Testis (tissue), 3 donors: ENCODE data around the gene HS1BP3. TPM values are rescaled to one million over a fixed set of nuclear protein-coding genes. Genes with fewer than 3 reads are reported as not detected.

Experiments
- DNase-seq: peaks from one replicate; pipeline ENCODE4 v3.0.0-alpha.2; 2019
- H3K27ac ChIP-seq, 2 donors: fragments of 200-600 bp; sonication (generic); one replicate each; pipeline ENCODE4 v1.5.1; 2019
- H3K27me3 ChIP-seq: fragments of 200-600 bp; sonication (generic); one replicate; pipeline ENCODE4 v1.5.1; 2019
- H3K36me3 ChIP-seq: fragments of 200-600 bp; sonication (generic); one replicate; pipeline ENCODE4 v1.5.1; 2017; ENCODE audit warnings: low read depth; ENCODE audit errors: missing control alignments
- H3K4me1 ChIP-seq: fragments of 200-600 bp; sonication (generic); one replicate; pipeline ENCODE4 v1.5.1; 2019
- H3K4me3 ChIP-seq, 2 donors: fragments of 200-600 bp; sonication (generic); one replicate each; pipeline ENCODE4 v1.5.1; 2017 to 2019
- H3K9me3 ChIP-seq: fragments of 200-600 bp; sonication (generic); one replicate; pipeline ENCODE4 v1.5.1; 2017
- POLR2A ChIP-seq: fragments of 450-650 bp; IDR thresholded peaks from one replicate; pipeline ENCODE4 v1.6.1; 2017; ENCODE audit warnings: antibody characterized with exemption, mild to moderate bottlenecking, moderate library complexity
- WGBS, 2 donors: methylation state at CpG; one replicate each; pipeline ENCODE4 v1.1.5; 2018; 5-methylcytosine and 5-hydroxymethylcytosine counted together
- intact Hi-C: fragments of 100-400 bp; cut with DNase I; formaldehyde crosslinking; loops from one replicate; pipeline ENCODE4 v1.15.1; 2023; ENCODE audit warnings: low total_unique reads
- polyA plus RNA-seq: library from polyadenylated mRNA; stranded (reverse); fragments of 350-450 nt; fragmentation: Illumina TruSeq; extraction: RNeasy Lipid Tissue Mini Kit (QIAGEN cat#74804); gene quantifications from one replicate; pipeline ENCODE4 v1.2.3, GENCODE V29; 2014; ENCODE audit warnings: low read depth, low replicate concordance; ENCODE audit not compliant: insufficient read depth
- total RNA-seq, 2 donors: library from RNA; depleted of rRNA; stranded (reverse); fragments of >200 nt; gene quantifications; one replicate each; pipeline ENCODE4 v1.2.3, GENCODE V29; 2016
- TF ChIP-seq, protein P1 (sequence below), 3 experiments: fragments of 450-650 bp in 2 of 3; fragments of 200-600 bp in 1 of 3; sonication (generic) in 1 of 3; IDR thresholded peaks; one replicate each; pipeline ENCODE4 v1.5.1; 2016 to 2019; ENCODE audit warnings: antibody characterized with exemption in 3 of 3, mild to moderate bottlenecking in 2 of 3, moderate library complexity in 1 of 3

HS1BP3 gene
- total and polyA plus RNA-seq, 3 donors from 2014 or later = 23.5 to 31.6 (median 25.0) TPM

DNA sequence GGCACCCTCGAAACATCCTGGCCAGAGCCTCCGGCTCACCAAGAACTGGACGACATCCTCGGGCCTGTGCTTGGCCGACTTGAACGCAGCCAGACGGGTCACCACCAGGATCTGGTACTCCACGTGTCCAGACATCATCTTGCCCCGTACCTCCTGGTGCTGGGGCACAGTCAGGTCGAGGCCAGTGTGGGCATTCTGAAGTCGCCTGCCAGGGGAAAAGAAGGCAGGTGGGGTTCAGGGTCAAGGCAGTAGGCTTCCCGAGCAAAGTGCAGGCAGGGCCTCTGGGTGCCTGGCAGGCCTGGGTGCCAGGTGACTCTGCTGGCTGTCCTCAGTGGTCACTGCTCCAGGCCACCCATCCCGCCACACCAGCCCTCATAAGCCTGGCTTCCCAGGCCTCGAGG lies 5.6 kb downstream of the HS1BP3 start:
- TF ChIP-seq POLR2A = no peak
- TF ChIP-seq, protein P1, sequence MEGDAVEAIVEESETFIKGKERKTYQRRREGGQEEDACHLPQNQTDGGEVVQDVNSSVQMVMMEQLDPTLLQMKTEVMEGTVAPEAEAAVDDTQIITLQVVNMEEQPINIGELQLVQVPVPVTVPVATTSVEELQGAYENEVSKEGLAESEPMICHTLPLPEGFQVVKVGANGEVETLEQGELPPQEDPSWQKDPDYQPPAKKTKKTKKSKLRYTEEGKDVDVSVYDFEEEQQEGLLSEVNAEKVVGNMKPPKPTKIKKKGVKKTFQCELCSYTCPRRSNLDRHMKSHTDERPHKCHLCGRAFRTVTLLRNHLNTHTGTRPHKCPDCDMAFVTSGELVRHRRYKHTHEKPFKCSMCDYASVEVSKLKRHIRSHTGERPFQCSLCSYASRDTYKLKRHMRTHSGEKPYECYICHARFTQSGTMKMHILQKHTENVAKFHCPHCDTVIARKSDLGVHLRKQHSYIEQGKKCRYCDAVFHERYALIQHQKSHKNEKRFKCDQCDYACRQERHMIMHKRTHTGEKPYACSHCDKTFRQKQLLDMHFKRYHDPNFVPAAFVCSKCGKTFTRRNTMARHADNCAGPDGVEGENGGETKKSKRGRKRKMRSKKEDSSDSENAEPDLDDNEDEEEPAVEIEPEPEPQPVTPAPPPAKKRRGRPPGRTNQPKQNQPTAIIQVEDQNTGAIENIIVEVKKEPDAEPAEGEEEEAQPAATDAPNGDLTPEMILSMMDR (IDR thresholded peaks at IDR 0.05) = no peak
- H3K36me3 ChIP-seq = no peaks in the 10 kb centered on the region
- H3K9me3 ChIP-seq = no peaks in the 10 kb centered on the region
- H3K27me3 ChIP-seq = no peaks in the 10 kb centered on the region
- H3K27ac ChIP-seq = no peak overlapping the region
- 89% methylated on average over 14 of the region's 14 CpGs; no CpG with 5 or more reads in 1 of the 2 donors for WGBS, 2 donors
- H3K4me3 ChIP-seq = no peak overlapping the region
- peaks cover 19% of the 10 kb centered on the region for H3K4me1 ChIP-seq
- DNase-seq = no peak
- intact Hi-C loops = no loop called here

DNA sequence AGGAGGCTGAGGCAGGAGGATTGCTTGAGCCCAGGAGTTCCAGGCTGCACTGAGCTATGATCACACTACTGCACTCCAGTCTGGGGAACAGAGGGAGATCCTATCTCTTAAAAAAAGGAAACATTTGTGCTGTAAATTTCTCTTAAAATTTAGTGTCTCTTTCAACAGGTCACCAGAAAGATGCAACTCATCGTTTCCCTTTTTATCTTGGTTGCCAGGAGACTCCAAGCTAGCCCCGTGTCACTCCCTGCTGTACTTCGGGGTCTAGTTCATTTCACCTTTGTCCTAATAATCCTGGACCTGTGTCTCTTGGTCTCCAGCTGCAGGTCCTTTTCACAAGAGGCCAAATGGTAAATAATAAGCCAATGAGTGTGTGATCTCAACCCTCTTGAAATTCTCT lies 7.1 kb downstream of the HS1BP3 start:
- H3K4me3 ChIP-seq = no peak overlapping the region
- 64 to 75% methylated on average over 3 of the region's 3 CpGs for WGBS, 2 donors
- H3K36me3 ChIP-seq = no peaks in the 10 kb centered on the region
- H3K4me1 ChIP-seq = peaks cover 7% of the 10 kb centered on the region
- intact Hi-C loops = no loop called here
- H3K27ac ChIP-seq = no peak overlapping the region
- no peaks in the 10 kb centered on the region for H3K27me3 ChIP-seq
- no peak for DNase-seq
- TF ChIP-seq, protein P1 (IDR thresholded peaks at IDR 0.05) = no peak
- TF ChIP-seq POLR2A = no peak
- H3K9me3 ChIP-seq = no peaks in the 10 kb centered on the region

DNA sequence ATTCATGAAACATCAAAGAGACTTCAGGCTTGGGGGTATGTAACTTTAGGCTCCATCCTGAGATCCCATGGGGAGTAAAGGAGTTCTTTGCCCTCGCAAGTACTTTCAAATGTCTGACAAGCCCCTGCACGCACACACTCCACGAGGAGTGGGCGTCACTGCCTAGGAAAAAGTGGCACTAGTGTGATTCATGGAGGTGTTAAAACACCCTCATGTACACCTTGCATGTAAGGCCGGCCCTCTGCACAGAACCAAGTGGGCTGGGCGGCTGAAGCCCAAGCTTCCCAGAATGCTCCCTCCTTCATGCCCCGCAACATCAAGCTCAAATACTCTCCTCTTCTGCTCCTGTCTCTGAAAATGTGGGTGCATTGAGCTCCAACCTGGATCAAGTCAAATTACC lies 7.8 kb downstream of the HS1BP3 start:
- 89 to 94% methylated on average over 7 of the region's 7 CpGs for WGBS, 2 donors
- Histone ChIP-seq H3K36me3 (no peaks in the 10 kb centered on the region), H3K4me1 (peaks cover 7% of the 10 kb centered on the region), H3K27me3 (no peaks in the 10 kb centered on the region), H3K4me3 (no peak overlapping the region), H3K9me3 (no peaks in the 10 kb centered on the region), H3K27ac (no peak overlapping the region)
- TF ChIP-seq POLR2A = no peak
- TF ChIP-seq, protein P1 (IDR thresholded peaks at IDR 0.05) = no peak
- DNase-seq = no peak
- intact Hi-C loops = no loop called here

DNA sequence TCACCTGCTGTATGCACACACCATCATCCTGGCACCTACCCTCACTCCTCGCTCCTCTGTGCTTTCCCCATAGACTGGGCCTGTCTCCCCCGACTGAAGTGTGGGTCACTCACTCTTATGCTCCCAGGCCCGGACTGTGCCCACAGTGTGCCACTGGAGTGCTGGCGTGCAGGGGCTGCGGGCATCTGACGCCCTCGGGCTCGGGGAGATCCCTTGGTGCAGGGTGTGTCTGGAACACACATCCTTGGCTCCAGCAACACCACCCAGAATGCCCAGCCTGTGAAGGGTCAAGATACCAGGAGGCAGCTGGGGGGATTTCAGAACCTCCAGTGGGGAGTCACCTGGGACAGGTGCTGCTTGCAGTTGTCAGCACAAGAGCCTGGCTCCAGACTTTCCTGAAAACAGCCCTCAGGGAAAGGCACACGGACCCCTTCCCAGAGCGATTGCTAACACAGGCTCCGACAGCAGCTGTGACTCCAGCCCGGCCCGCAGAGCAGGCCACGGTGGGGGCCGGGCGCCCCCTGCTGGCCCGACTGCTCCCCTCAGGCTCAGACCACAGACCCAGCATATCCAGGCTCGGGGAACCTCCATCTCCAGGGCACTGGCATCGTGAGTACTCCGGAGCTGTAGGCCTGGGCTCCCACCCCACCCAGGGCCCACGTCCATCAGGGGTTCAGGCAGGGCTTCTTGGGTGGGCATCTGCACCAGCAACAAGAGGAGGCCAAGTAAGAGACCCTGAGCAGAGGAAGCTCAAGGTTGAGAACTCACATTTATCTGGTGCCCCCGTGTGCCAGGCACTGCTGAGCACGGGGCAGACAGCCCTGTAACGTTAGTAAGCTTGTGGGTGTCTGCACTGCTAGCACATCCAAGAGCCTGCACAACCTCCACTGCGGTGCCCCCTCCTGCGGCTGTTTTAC lies 8.6 kb downstream of the HS1BP3 start:
- Histone ChIP-seq H3K4me1 (peaks cover 7% of the 10 kb centered on the region), H3K27me3 (no peaks in the 10 kb centered on the region), H3K27ac (no peak overlapping the region), H3K4me3 (no peak overlapping the region), H3K36me3 (no peaks in the 10 kb centered on the region), H3K9me3 (no peaks in the 10 kb centered on the region)
- intact Hi-C loops = no loop called here
- TF ChIP-seq POLR2A = no peak
- TF ChIP-seq, protein P1 (IDR thresholded peaks at IDR 0.05) = peak; percentile 83 to 93 (median 93)
- DNase-seq = peak; percentile 86
- WGBS, 2 donors = 44 to 97% methylated on average over 4 to 26 of the region's 26 CpGs
